GM23338 (cell line): ENCODE results near the gene PNRC2. TPM values are rescaled to one million over a fixed set of nuclear protein-coding genes. Genes with fewer than 3 reads are reported as not detected.

ENCODE experiments used
- ATAC-seq: fragments of 200-7000 bp; cut with Tn5 transposase; 3 replicates; pipeline ENCODE4 v1.9.1; 2020
- DNase-seq: peaks from one replicate; pipeline ENCODE4 v3.0.0-alpha.2; 2015; ENCODE audit warnings: low spot score
- H2AFZ ChIP-seq: fragments of 200-600 bp; sonication (generic); 2 replicates; pipeline ENCODE4 v1.8.0; 2016; ENCODE audit warnings: antibody characterized with exemption, mild to moderate bottlenecking, moderate library complexity
- H3F3A ChIP-seq: fragments of 200-600 bp; sonication (generic); replicated peaks from 2 replicates; pipeline ENCODE4 v1.8.0; 2017; ENCODE audit warnings: antibody characterized with exemption, mixed run types, low read depth
- H3K27ac ChIP-seq: fragments of 200-600 bp; sonication (generic); 2 replicates; pipeline ENCODE4 v1.6.1; 2016; ENCODE audit warnings: low read depth
- H3K27me3 ChIP-seq: fragments of 200-600 bp; sonication (generic); 2 replicates; pipeline ENCODE4 v1.8.0; 2016; ENCODE audit warnings: mild to moderate bottlenecking, mixed run types, moderate library complexity; ENCODE audit not compliant: insufficient read depth
- H3K36me3 ChIP-seq: fragments of 200-600 bp; sonication (generic); 2 replicates; pipeline ENCODE4 v1.8.0; 2016; ENCODE audit warnings: mild to moderate bottlenecking; ENCODE audit not compliant: insufficient read depth
- H3K4me1 ChIP-seq: fragments of 200-600 bp; sonication (generic); 2 replicates; pipeline ENCODE4 v1.8.0; 2016; ENCODE audit warnings: mild to moderate bottlenecking, moderate library complexity; ENCODE audit not compliant: insufficient read depth
- H3K4me2 ChIP-seq: fragments of 200-600 bp; sonication (generic); 2 replicates; pipeline ENCODE4 v1.7.1; 2017; ENCODE audit warnings: mixed run types
- H3K4me3 ChIP-seq: fragments of 200-600 bp; sonication (generic); 2 replicates; pipeline ENCODE4 v1.6.1; 2016; ENCODE audit warnings: mixed run types
- H3K79me2 ChIP-seq: fragments of 200-600 bp; sonication (generic); replicated peaks from 2 replicates; pipeline ENCODE4 v1.8.0; 2017; ENCODE audit warnings: mild to moderate bottlenecking; ENCODE audit not compliant: insufficient read depth
- H3K9me2 ChIP-seq: fragments of 200-600 bp; sonication (generic); 2 replicates; pipeline ENCODE4 v1.8.0; 2017; ENCODE audit not compliant: insufficient read depth
- H4K20me1 ChIP-seq: fragments of 200-600 bp; sonication (generic); replicated peaks from 2 replicates; pipeline ENCODE4 v1.8.0; 2017; ENCODE audit warnings: mild to moderate bottlenecking; ENCODE audit not compliant: insufficient read depth
- H3K27ac Mint-ChIP-seq: 2 replicates; pipeline ENCODE4 v1.8.0; 2020; ENCODE audit warnings: inconsistent platforms, mild to moderate bottlenecking, moderate library complexity, mixed read lengths
- H3K27me3 Mint-ChIP-seq: 3 replicates; pipeline ENCODE4 v1.8.0; 2022; ENCODE audit warnings: low read depth, mild to moderate bottlenecking, moderate library complexity, mixed read lengths, inconsistent platforms; ENCODE audit not compliant: insufficient read depth, poor library complexity
- H3K36me3 Mint-ChIP-seq: 3 replicates; pipeline ENCODE4 v1.8.0; 2021; ENCODE audit warnings: low read depth, mild to moderate bottlenecking, inconsistent platforms, moderate library complexity, mixed read lengths
- H3K4me1 Mint-ChIP-seq: 3 replicates; pipeline ENCODE4 v1.8.0; 2020; ENCODE audit warnings: mild to moderate bottlenecking, inconsistent platforms, mixed read lengths
- H3K4me3 Mint-ChIP-seq: 3 replicates; pipeline ENCODE4 v1.8.0; 2021; ENCODE audit warnings: moderate library complexity, mild to moderate bottlenecking, inconsistent platforms, mixed read lengths
- H3K9me3 Mint-ChIP-seq: 3 replicates; pipeline ENCODE4 v1.8.0; 2020; ENCODE audit warnings: moderate library complexity, mild to moderate bottlenecking, inconsistent platforms, mixed read lengths
- CREB1 ChIP-seq: fragments of 250-450 bp; sonication (Bioruptor Pico); IDR thresholded peaks from 2 replicates; pipeline ENCODE4 v1.5.0; 2020; ENCODE audit warnings: low read depth, mild to moderate bottlenecking, moderate library complexity
- EZH2 ChIP-seq: fragments of 200-600 bp; sonication (generic); IDR thresholded peaks from one replicate; pipeline ENCODE4 v1.8.0; 2017; ENCODE audit warnings: antibody characterized with exemption, mild to moderate bottlenecking, low read depth; ENCODE audit not compliant: unreplicated experiment
- EZH2phosphoT487 ChIP-seq: fragments of 200-600 bp; sonication (generic); IDR thresholded peaks from one replicate; pipeline ENCODE4 v1.8.1; 2018; ENCODE audit warnings: antibody characterized with exemption; ENCODE audit not compliant: unreplicated experiment
- JUNB ChIP-seq: IDR thresholded peaks from one replicate; pipeline ENCODE4 v1.6.1; 2016; ENCODE audit warnings: antibody characterized with exemption; ENCODE audit not compliant: unreplicated experiment
- NANOG ChIP-seq: IDR thresholded peaks from 2 replicates; pipeline ENCODE4 v1.6.1; 2016; ENCODE audit warnings: antibody characterized with exemption, borderline replicate concordance
- POLR2AphosphoS5 ChIP-seq: IDR thresholded peaks from 2 replicates; pipeline ENCODE4 v1.6.1; 2016; ENCODE audit warnings: antibody characterized with exemption, low read depth
- STAT1 ChIP-seq: IDR thresholded peaks from one replicate; pipeline ENCODE4 v1.6.1; 2016; ENCODE audit warnings: antibody characterized with exemption; ENCODE audit not compliant: unreplicated experiment
- ZNF114 ChIP-seq: fragments of 250-450 bp; sonication (Bioruptor Pico); IDR thresholded peaks from 2 replicates; pipeline ENCODE4 v1.5.0; 2020; ENCODE audit warnings: mild to moderate bottlenecking, moderate library complexity
- ZNF331 ChIP-seq: fragments of 250-450 bp; sonication (Bioruptor Pico); IDR thresholded peaks from 2 replicates; pipeline ENCODE4 v1.5.0; 2020; ENCODE audit warnings: low read depth, mild to moderate bottlenecking, moderate library complexity
- polyA plus RNA-seq: library from polyadenylated mRNA; unstranded; fragments of >200 nt; fragmentation: Nextera tagmentation; extraction: Ambion mirVana; gene quantifications from 2 replicates; pipeline ENCODE4 v1.2.1, GENCODE V29; 2016
- total RNA-seq: library from RNA; depleted of rRNA; stranded (reverse); fragments of >200 nt; shearing (Covaris generic); gene quantifications from 2 replicates; pipeline ENCODE4 v1.2.3, GENCODE V29; 2014
- TF ChIP-seq, protein P1 (sequence below): IDR thresholded peaks from one replicate; pipeline ENCODE4 v1.6.1; 2018; ENCODE audit warnings: antibody characterized with exemption; ENCODE audit not compliant: unreplicated experiment
- TF ChIP-seq, protein P2 (sequence below), 2 experiments: fragments of 200-600 bp in 1 of 2; sonication (generic) in 1 of 2; conservative IDR thresholded peaks; 2 replicates each; pipeline versions ENCODE4 v1.5.1 to v1.6.1; 2016 to 2017; ENCODE audit warnings: antibody characterized with exemption in 2 of 2, low read depth in 2 of 2, mild to moderate bottlenecking in 2 of 2, moderate library complexity in 1 of 2
- TF ChIP-seq, protein P3 (sequence below): IDR thresholded peaks from 2 replicates; pipeline ENCODE4 v1.6.1; 2016; ENCODE audit warnings: antibody characterized with exemption

The PNRC2 gene
- total and polyA plus RNA-seq, 2 experiments from 2014 or later = 157 to 237 TPM

GRCh38 chr1:23963617-23964234 lies 4.1 kb downstream of the PNRC2 start:
- Mint-ChIP-seq H3K36me3 (peaks cover 59% of the 10 kb centered on the region), H3K27ac (no peak overlapping the region)
- H3K27ac ChIP-seq = peak overlapping the region; percentile 85

GRCh38 chr1:23964235-23964668 lies 4.6 kb downstream of the PNRC2 start:
- H3K27me3 ChIP-seq = no peaks in the 10 kb centered on the region
- peaks cover 6% of the 10 kb centered on the region for H3K4me1 ChIP-seq
- no peak overlapping the region for H3K4me3 Mint-ChIP-seq
- H3K9me2 ChIP-seq = no peaks in the 10 kb centered on the region
- peak overlapping the region; percentile 85 for H3K27ac ChIP-seq
- ATAC-seq (no peak), DNase-seq (no peak)
- no peak overlapping the region for H2AFZ ChIP-seq
- peaks cover 36% of the 10 kb centered on the region for H3K79me2 ChIP-seq
- no peak overlapping the region for H3K4me3 ChIP-seq
- peaks cover 7% of the 10 kb centered on the region for H4K20me1 ChIP-seq
- peaks cover 59% of the 10 kb centered on the region for H3K36me3 Mint-ChIP-seq
- H3K27ac Mint-ChIP-seq = no peak overlapping the region; the same call in 1 of the 2 replicates
- H3K36me3 ChIP-seq = peaks cover 27% of the 10 kb centered on the region
- H3K9me3 Mint-ChIP-seq = no peaks in the 10 kb centered on the region
- H3K4me2 ChIP-seq = no peak overlapping the region
- peaks cover 4% of the 10 kb centered on the region; the same call in 2 of the 3 replicates for H3K4me1 Mint-ChIP-seq
- H3K27me3 Mint-ChIP-seq = no peaks in the 10 kb centered on the region
- peaks cover 9% of the 10 kb centered on the region; the same call in 1 of the 2 replicates for H3F3A ChIP-seq
- TF ChIP-seq CREB1 (CRISPR knock-in tag) (no peak), NANOG (no peak), EZH2phosphoT487 (no peak), STAT1 (no peak), ZNF331 (CRISPR knock-in tag) (no peak), POLR2AphosphoS5 (no peak; the same call in 1 of the 2 replicates), JUNB (no peak), EZH2 (no peak), ZNF114 (CRISPR knock-in tag) (no peak)
- TF ChIP-seq, protein P1, sequence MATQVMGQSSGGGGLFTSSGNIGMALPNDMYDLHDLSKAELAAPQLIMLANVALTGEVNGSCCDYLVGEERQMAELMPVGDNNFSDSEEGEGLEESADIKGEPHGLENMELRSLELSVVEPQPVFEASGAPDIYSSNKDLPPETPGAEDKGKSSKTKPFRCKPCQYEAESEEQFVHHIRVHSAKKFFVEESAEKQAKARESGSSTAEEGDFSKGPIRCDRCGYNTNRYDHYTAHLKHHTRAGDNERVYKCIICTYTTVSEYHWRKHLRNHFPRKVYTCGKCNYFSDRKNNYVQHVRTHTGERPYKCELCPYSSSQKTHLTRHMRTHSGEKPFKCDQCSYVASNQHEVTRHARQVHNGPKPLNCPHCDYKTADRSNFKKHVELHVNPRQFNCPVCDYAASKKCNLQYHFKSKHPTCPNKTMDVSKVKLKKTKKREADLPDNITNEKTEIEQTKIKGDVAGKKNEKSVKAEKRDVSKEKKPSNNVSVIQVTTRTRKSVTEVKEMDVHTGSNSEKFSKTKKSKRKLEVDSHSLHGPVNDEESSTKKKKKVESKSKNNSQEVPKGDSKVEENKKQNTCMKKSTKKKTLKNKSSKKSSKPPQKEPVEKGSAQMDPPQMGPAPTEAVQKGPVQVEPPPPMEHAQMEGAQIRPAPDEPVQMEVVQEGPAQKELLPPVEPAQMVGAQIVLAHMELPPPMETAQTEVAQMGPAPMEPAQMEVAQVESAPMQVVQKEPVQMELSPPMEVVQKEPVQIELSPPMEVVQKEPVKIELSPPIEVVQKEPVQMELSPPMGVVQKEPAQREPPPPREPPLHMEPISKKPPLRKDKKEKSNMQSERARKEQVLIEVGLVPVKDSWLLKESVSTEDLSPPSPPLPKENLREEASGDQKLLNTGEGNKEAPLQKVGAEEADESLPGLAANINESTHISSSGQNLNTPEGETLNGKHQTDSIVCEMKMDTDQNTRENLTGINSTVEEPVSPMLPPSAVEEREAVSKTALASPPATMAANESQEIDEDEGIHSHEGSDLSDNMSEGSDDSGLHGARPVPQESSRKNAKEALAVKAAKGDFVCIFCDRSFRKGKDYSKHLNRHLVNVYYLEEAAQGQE = no peak
- TF ChIP-seq, protein P2, sequence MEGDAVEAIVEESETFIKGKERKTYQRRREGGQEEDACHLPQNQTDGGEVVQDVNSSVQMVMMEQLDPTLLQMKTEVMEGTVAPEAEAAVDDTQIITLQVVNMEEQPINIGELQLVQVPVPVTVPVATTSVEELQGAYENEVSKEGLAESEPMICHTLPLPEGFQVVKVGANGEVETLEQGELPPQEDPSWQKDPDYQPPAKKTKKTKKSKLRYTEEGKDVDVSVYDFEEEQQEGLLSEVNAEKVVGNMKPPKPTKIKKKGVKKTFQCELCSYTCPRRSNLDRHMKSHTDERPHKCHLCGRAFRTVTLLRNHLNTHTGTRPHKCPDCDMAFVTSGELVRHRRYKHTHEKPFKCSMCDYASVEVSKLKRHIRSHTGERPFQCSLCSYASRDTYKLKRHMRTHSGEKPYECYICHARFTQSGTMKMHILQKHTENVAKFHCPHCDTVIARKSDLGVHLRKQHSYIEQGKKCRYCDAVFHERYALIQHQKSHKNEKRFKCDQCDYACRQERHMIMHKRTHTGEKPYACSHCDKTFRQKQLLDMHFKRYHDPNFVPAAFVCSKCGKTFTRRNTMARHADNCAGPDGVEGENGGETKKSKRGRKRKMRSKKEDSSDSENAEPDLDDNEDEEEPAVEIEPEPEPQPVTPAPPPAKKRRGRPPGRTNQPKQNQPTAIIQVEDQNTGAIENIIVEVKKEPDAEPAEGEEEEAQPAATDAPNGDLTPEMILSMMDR (conservative IDR thresholded peaks at IDR 0.05; ENCODE audit: low read depth in 2 of 2) = no peak
- TF ChIP-seq, protein P3, sequence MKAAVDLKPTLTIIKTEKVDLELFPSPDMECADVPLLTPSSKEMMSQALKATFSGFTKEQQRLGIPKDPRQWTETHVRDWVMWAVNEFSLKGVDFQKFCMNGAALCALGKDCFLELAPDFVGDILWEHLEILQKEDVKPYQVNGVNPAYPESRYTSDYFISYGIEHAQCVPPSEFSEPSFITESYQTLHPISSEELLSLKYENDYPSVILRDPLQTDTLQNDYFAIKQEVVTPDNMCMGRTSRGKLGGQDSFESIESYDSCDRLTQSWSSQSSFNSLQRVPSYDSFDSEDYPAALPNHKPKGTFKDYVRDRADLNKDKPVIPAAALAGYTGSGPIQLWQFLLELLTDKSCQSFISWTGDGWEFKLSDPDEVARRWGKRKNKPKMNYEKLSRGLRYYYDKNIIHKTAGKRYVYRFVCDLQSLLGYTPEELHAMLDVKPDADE = no peak

More at GRCh38 chr1:23963617-23964234, 4.1 kb downstream of the PNRC2 start:
- Histone ChIP-seq H2AFZ (no peak overlapping the region), H3K79me2 (peaks cover 30% of the 10 kb centered on the region), H3K36me3 (peaks cover 22% of the 10 kb centered on the region), H3K4me1 (peaks cover 7% of the 10 kb centered on the region), H3F3A (peaks cover 9% of the 10 kb centered on the region; the same call in 1 of the 2 replicates), H3K4me3 (no peak overlapping the region), H3K4me2 (no peak overlapping the region), H4K20me1 (peaks cover 7% of the 10 kb centered on the region), H3K9me2 (no peaks in the 10 kb centered on the region), H3K27me3 (no peaks in the 10 kb centered on the region)
- no peak for ATAC-seq
- no peak overlapping the region for H3K4me3 Mint-ChIP-seq
- H3K4me1 Mint-ChIP-seq = peaks cover 6% of the 10 kb centered on the region; the same call in 2 of the 3 replicates
- peaks cover 2% of the 10 kb centered on the region for H3K27me3 Mint-ChIP-seq
- no peak for TF ChIP-seq EZH2
- peak; percentile 47; the same call in 1 of the 2 replicates for TF ChIP-seq POLR2AphosphoS5
- no peaks in the 10 kb centered on the region for H3K9me3 Mint-ChIP-seq
- DNase-seq = no peak
